ENCODE data around the gene C1orf216.

DNA sequence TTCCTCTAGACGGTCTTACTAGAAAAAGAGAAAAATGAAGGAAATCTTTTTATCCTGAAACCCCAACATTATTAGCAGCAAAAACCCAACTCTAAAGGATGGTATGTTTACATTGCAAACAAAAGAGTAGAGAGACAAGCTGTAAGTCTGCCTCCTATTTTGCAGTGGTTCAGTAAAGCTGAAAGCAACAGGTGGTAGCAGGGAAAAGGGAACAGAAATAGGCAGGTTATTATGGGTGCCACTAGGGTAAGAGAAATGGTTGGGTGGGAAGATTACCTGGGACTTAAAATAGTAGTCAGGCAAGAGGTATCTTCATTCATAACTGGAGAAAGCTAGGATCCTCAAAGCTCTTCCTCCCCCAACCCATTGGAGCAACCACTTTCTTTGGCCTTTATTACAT lies 37.4 kb upstream of the C1orf216 start:
- TF ChIP-seq POLR2AphosphoS5 (IDR thresholded peaks at IDR 0.05; ENCODE audit: borderline replicate concordance, low read depth, low read length) (no peak), EZH2 (IDR thresholded peaks at IDR 0.05) (no peak), FOXP2 (optimal IDR thresholded peaks at IDR 0.05; ENCODE audit: control extremely low read depth, extremely low read length, insufficient read depth) (no peak)
